GM12892 (cell line): ENCODE measurements around the gene LOXL3.
A peak's percentile ranks its signal among the peaks of the same experiment; 100 is the strongest.

ENCODE experiments used
- POLR2A ChIP-seq: IDR thresholded peaks from 2 replicates; pipeline ENCODE4 v1.6.1; 2011; ENCODE audit warnings: low read depth, low read length, control low read depth
- TAF1 ChIP-seq: IDR thresholded peaks from 2 replicates; pipeline ENCODE4 v1.6.1; 2011; ENCODE audit warnings: low read depth, mild to moderate bottlenecking, control low read depth, low read length, borderline replicate concordance

- TF ChIP-seq POLR2A (peak; percentile 58; the same call in 1 of the 2 replicates), TAF1 (peak; percentile 31; the same call in 1 of the 2 replicates)
Observed at GRCh38 chr2:74548900-74549826, 4.6 kb downstream of the LOXL3 start.
